ENCODE data around the gene BNIP2. TPM values are rescaled to one million over a fixed set of nuclear protein-coding genes. Genes with fewer than 3 reads are reported as not detected.
"Not testable (repeated sequence)": the region's sequence is repeated elsewhere in the genome, so short reads cannot be mapped to it uniquely, and the experiment has no call there.

The BNIP2 gene
- total RNA-seq, 4 donors from 2014 or later = 134 to 261 (median 147) TPM

- no peak overlapping the region for H3K4me3 ChIP-seq
- no peaks in the 10 kb centered on the region for H3K27me3 ChIP-seq
- H3K9me3 ChIP-seq = no peaks in the 10 kb centered on the region
- H3K27ac ChIP-seq = no peak overlapping the region
- TF ChIP-seq CTCF (IDR thresholded peaks at IDR 0.05) (no peak), POLR2A (IDR thresholded peaks at IDR 0.05) (no peak)
- DNase-seq = no peak
- H3K4me1 ChIP-seq = no peaks in the 10 kb centered on the region
- H3K36me3 ChIP-seq = peaks cover 0 to 57% (median 0%) of the 10 kb centered on the region in 3 donors
Observed at GRCh38 chr15:59647085-59647484, 42.0 kb downstream of the BNIP2 start.

GRCh38 chr15:59646277-59646676 lies 42.8 kb downstream of the BNIP2 start:
- no peaks in the 10 kb centered on the region for H3K9me3 ChIP-seq
- no peak overlapping the region for H3K4me3 ChIP-seq
- no peaks in the 10 kb centered on the region for H3K4me1 ChIP-seq
- H3K27ac ChIP-seq = no peak overlapping the region
- H3K27me3 ChIP-seq = no peaks in the 10 kb centered on the region
- TF ChIP-seq POLR2A (IDR thresholded peaks at IDR 0.05) = no peak
- no peak for TF ChIP-seq CTCF (IDR thresholded peaks at IDR 0.05)
- no peak for DNase-seq
- peaks cover 0 to 49% (median 0%) of the 10 kb centered on the region in 3 donors for H3K36me3 ChIP-seq

DNA sequence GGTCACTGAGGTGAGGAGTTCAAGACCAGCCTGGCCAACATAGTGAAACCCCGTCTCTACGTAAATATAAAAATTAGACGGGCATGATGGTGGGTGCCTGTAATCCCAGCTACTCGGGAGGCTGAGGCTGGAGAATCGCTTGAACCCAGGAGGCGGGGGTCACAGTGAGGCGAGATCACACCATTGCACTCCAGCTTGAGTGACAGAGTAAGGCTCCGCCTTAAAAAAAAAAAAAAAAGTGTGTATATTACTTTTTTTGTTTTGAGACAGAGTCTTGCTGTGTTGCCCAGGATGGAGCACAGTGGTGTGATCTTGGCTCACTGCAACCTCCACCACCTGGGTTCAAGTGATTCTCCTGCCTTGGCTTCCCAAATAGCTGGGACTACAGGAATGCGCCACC lies 43.3 kb downstream of the BNIP2 start:
- H3K27me3 ChIP-seq, H3K9me3 ChIP-seq, DNase-seq, H3K27ac ChIP-seq, H3K4me3 ChIP-seq, H3K4me1 ChIP-seq: not testable (repeated sequence)
- peaks cover 0 to 47% (median 0%) of the 10 kb centered on the region in 3 donors for H3K36me3 ChIP-seq

- no peaks in the 10 kb centered on the region for H3K27me3 ChIP-seq
- H3K9me3 ChIP-seq = no peaks in the 10 kb centered on the region
- TF ChIP-seq CTCF (IDR thresholded peaks at IDR 0.05) = no peak
- no peak for TF ChIP-seq POLR2A (IDR thresholded peaks at IDR 0.05)
- peaks cover 0 to 45% (median 0%) of the 10 kb centered on the region in 3 donors for H3K36me3 ChIP-seq
- DNase-seq = no peak
- no peaks in the 10 kb centered on the region for H3K4me1 ChIP-seq
- H3K27ac ChIP-seq = no peak overlapping the region
- no peak overlapping the region for H3K4me3 ChIP-seq
Observed at GRCh38 chr15:59644756-59645155, 44.4 kb downstream of the BNIP2 start.

DNA sequence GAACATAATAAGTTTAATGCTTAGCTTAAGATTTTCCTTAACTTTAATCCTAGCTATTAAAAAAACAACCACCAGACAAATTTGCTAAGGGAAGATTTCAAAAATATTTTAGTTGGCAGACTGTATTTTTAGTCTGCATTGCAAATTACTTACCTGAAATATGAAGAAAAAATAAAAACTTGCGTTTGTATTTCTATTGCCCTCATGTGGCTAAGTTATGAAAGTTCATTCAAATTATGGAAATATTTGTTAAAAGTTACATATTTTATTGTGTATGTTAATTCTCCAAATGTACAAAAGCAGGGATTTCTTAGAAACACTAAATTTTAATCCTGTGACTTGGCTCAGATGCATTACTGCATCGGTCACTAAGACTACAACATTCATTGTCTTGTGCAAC lies 46.8 kb downstream of the BNIP2 start:
- H3K27ac ChIP-seq = no peak overlapping the region

DNA sequence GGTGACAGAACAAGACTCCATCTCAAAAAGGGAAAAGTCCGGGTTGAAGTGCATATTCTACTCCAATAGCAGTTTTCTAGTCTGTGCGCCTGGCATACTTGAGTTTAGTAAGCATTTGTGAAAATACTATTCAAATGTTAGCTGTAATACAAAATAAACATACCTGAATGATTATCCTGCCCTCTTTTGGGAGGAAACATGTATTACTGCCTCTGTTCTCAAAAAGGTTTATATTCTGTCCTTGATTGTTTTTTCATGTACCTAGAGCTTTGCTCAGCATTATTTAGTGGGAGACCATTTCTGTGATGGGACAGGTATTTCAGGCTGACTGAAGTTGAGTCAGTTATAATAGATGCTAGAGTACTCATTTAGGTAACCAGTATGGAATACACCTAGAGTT lies 51.6 kb downstream of the BNIP2 start:
- H3K9me3 ChIP-seq, DNase-seq, H3K4me3 ChIP-seq, H3K27me3 ChIP-seq, H3K27ac ChIP-seq, H3K4me1 ChIP-seq: not testable (repeated sequence)
- peak in 3 of 6 experiments; percentile 22 to 26 (median 24) for TF ChIP-seq CTCF (IDR thresholded peaks at IDR 0.05)
- peaks cover 0 to 32% (median 0%) of the 10 kb centered on the region in 3 donors for H3K36me3 ChIP-seq

More for the DNA sequence above, 46.8 kb downstream of the BNIP2 start:
- Histone ChIP-seq H3K36me3 (peaks cover 0 to 55% (median 0%) of the 10 kb centered on the region in 3 donors), H3K27me3 (no peaks in the 10 kb centered on the region), H3K9me3 (no peaks in the 10 kb centered on the region), H3K4me3 (no peak overlapping the region), H3K4me1 (no peaks in the 10 kb centered on the region)
- DNase-seq = no peak
- TF ChIP-seq CTCF (IDR thresholded peaks at IDR 0.05) = no peak
- no peak for TF ChIP-seq POLR2A (IDR thresholded peaks at IDR 0.05)
